H1 (cell line): ENCODE results near the gene MORC2. TPM values are rescaled to one million over a fixed set of nuclear protein-coding genes. Genes with fewer than 3 reads are reported as not detected.

ENCODE experiments used
- CTCF ChIA-PET: fragments of 300-600 bp; sonication (Branson Sonifier 250); formaldehyde crosslinking; loops from one replicate; lab custom pipeline; 2021; ENCODE audit not compliant: partially characterized antibody; lab: Charles Lee
- POLR2A ChIA-PET: fragments of 300-600 bp; sonication (Branson Sonifier 250); formaldehyde crosslinking; loops from one replicate; lab custom pipeline; 2021; ENCODE audit warnings: inconsistent platforms; ENCODE audit not compliant: partially characterized antibody; lab: Charles Lee
- DNase-seq, 2 experiments: peaks; one replicate each; pipeline versions ENCODE4 v3.0.0 to v3.0.0-alpha.2; 2010 to 2022; ENCODE audit warnings: low spot score in 2 of 2, low read depth in 1 of 2, mixed read lengths in 1 of 2
- FAIRE-seq: peaks from 2 replicates; lab custom pipeline; 2011; peaks lifted over from hg19 to GRCh38; lab: Jason Lieb, UNC
- H2AFZ ChIP-seq: 2 replicates; pipeline ENCODE4 v1.8.1; 2012; ENCODE audit warnings: low read length, inconsistent platforms
- H2AK5ac ChIP-seq: 2 replicates; pipeline ENCODE4 v1.6.1; 2013; ENCODE audit warnings: low read depth, low read length
- H2BK120ac ChIP-seq: replicated peaks from 2 replicates; pipeline ENCODE3; 2013; ENCODE audit warnings: low read depth, low read length, inconsistent platforms
- H2BK12ac ChIP-seq: 2 replicates; pipeline ENCODE4 v1.6.1; 2013; ENCODE audit warnings: low read depth, low read length
- H2BK15ac ChIP-seq: 2 replicates; pipeline ENCODE4 v1.6.1; 2013; ENCODE audit warnings: low read length
- H2BK20ac ChIP-seq: 2 replicates; pipeline ENCODE4 v1.6.1; 2013; ENCODE audit warnings: low read length
- H2BK5ac ChIP-seq: 2 replicates; pipeline ENCODE4 v1.6.1; 2013; ENCODE audit warnings: low read depth, low read length
- H3K14ac ChIP-seq: 2 replicates; pipeline ENCODE4 v1.6.1; 2013; ENCODE audit warnings: inconsistent platforms; ENCODE audit not compliant: insufficient read length
- H3K18ac ChIP-seq: 2 replicates; pipeline ENCODE4 v1.6.1; 2013; ENCODE audit warnings: low read length; ENCODE audit errors: extremely low read depth
- H3K23ac ChIP-seq: 2 replicates; pipeline ENCODE4 v1.6.1; 2013; ENCODE audit warnings: inconsistent platforms; ENCODE audit not compliant: insufficient read length
- H3K23me2 ChIP-seq: 2 replicates; pipeline ENCODE4 v1.6.1; 2013; ENCODE audit warnings: low read depth, low read length
- H3K27ac ChIP-seq: 2 replicates; pipeline ENCODE4 v1.6.1; 2011; ENCODE audit warnings: low read depth, low read length, inconsistent platforms
- H3K27me3 ChIP-seq, 4 experiments: replicated peaks in 1 of 4; 1 replicate in 1 of 4; 2 replicates in 3 of 4; pipeline versions ENCODE4 v1.6.1 to v1.8.1; 2011 to 2013; ENCODE audit warnings: low read length in 3 of 4, mild to moderate bottlenecking in 3 of 4, inconsistent platforms in 2 of 4, mixed read lengths in 2 of 4, moderate library complexity in 1 of 4; ENCODE audit not compliant: control insufficient read depth in 3 of 4, insufficient read depth in 3 of 4; ENCODE audit errors: extremely low read depth in 1 of 4
- H3K36me3 ChIP-seq, 4 experiments: 2 replicates each; pipeline versions ENCODE4 v1.6.1 to v1.8.1; 2011 to 2013; ENCODE audit warnings: mild to moderate bottlenecking in 4 of 4, low read length in 3 of 4, moderate library complexity in 2 of 4, control low read depth in 1 of 4, inconsistent platforms in 1 of 4; ENCODE audit not compliant: insufficient read depth in 4 of 4, control insufficient read depth in 2 of 4
- H3K4ac ChIP-seq: replicated peaks from 2 replicates; pipeline ENCODE3; 2013; ENCODE audit warnings: low read length, low read depth, mixed read lengths, inconsistent platforms; ENCODE audit not compliant: insufficient read length
- H3K4me1 ChIP-seq, 4 experiments: replicated peaks in 1 of 4; 1 replicate in 1 of 4; 2 replicates in 3 of 4; pipeline versions ENCODE4 v1.6.1 to v1.8.1; 2011 to 2013; ENCODE audit warnings: low read length in 3 of 4, inconsistent platforms in 2 of 4, mixed read lengths in 1 of 4; ENCODE audit not compliant: insufficient read depth in 4 of 4, control insufficient read depth in 3 of 4
- H3K4me2 ChIP-seq, 2 experiments: 2 replicates each; pipeline versions ENCODE4 v1.6.1 to v1.8.1; 2011 to 2013; ENCODE audit warnings: low read depth in 2 of 2, low read length in 2 of 2, control low read depth in 1 of 2, inconsistent platforms in 1 of 2, mild to moderate bottlenecking in 1 of 2; ENCODE audit not compliant: insufficient read depth in 1 of 2
- H3K4me3 ChIP-seq, 4 experiments: fragments of 200-600, 300-600 bp in 1 of 4; sonication (generic), shearing (Covaris generic), sonication (Bioruptor Twin) in 1 of 4; 2 replicates each; pipeline versions ENCODE4 v1.5.1 to v1.8.1; 2011 to 2016; ENCODE audit warnings: low read length in 4 of 4, low read depth in 3 of 4, control low read depth in 2 of 4, inconsistent platforms in 2 of 4, mild to moderate bottlenecking in 2 of 4, mixed read lengths in 1 of 4, moderate library complexity in 1 of 4; ENCODE audit not compliant: insufficient read depth in 2 of 4; ENCODE audit errors: extremely low read depth in 1 of 4
- H3K56ac ChIP-seq: replicated peaks from 2 replicates; pipeline ENCODE3; 2013; ENCODE audit warnings: low read depth, mild to moderate bottlenecking, mixed read lengths, low read length, inconsistent platforms; ENCODE audit not compliant: insufficient read length
- H3K79me1 ChIP-seq: 2 replicates; pipeline ENCODE4 v1.6.1; 2013; ENCODE audit warnings: low read depth, low read length, control low read depth
- H3K79me2 ChIP-seq, 2 experiments: 2 replicates each; pipeline versions ENCODE4 v1.6.1 to v1.8.1; 2012 to 2013; ENCODE audit warnings: low read length in 2 of 2, mild to moderate bottlenecking in 2 of 2, inconsistent platforms in 1 of 2; ENCODE audit not compliant: insufficient read depth in 2 of 2, control insufficient read depth in 1 of 2
- H3K9ac ChIP-seq, 4 experiments: replicated peaks in 1 of 4; 1 replicate in 1 of 4; 2 replicates in 3 of 4; pipeline versions ENCODE4 v1.6.1 to v1.8.1; 2011 to 2013; ENCODE audit warnings: low read depth in 3 of 4, low read length in 3 of 4, control low read depth in 2 of 4, mild to moderate bottlenecking in 2 of 4, moderate library complexity in 2 of 4, inconsistent platforms in 1 of 4; ENCODE audit errors: extremely low read depth in 1 of 4
- H3K9me3 ChIP-seq, 2 experiments: 2 replicates each; pipeline versions ENCODE4 v1.6.1 to v1.8.1; 2012 to 2013; ENCODE audit warnings: mild to moderate bottlenecking in 2 of 2, moderate library complexity in 2 of 2, control low read depth in 1 of 2, inconsistent platforms in 1 of 2, low read depth in 1 of 2, low read length in 1 of 2, mixed read lengths in 1 of 2; ENCODE audit not compliant: insufficient read depth in 2 of 2
- H4K20me1 ChIP-seq, 2 experiments: replicated peaks in 1 of 2; 2 replicates each; pipeline versions ENCODE3 to v1.8.1; 2011 to 2013; ENCODE audit warnings: inconsistent platforms in 2 of 2, low read length in 2 of 2, mild to moderate bottlenecking in 1 of 2; ENCODE audit not compliant: insufficient read depth in 2 of 2, control insufficient read depth in 1 of 2
- H4K5ac ChIP-seq: 2 replicates; pipeline ENCODE4 v1.6.1; 2013; ENCODE audit warnings: low read length, low read depth, mixed read lengths, inconsistent platforms; ENCODE audit not compliant: insufficient read length
- H4K8ac ChIP-seq: 2 replicates; pipeline ENCODE4 v1.8.0; 2013; ENCODE audit warnings: mild to moderate bottlenecking, moderate library complexity, low read length, inconsistent platforms; ENCODE audit not compliant: insufficient read depth; ENCODE audit errors: extremely low read depth
- H4K91ac ChIP-seq: replicated peaks from 2 replicates; pipeline ENCODE3; 2013; ENCODE audit warnings: low read length, mixed read lengths, inconsistent platforms; ENCODE audit not compliant: insufficient read length
- ASH2L ChIP-seq: fragments of 200-600, 300-600 bp; sonication (generic); IDR thresholded peaks from one replicate; pipeline ENCODE4 v1.7.1; 2017; ENCODE audit warnings: low read length
- ATF2 ChIP-seq: IDR thresholded peaks from 2 replicates; pipeline ENCODE4 v1.6.1; 2012; ENCODE audit warnings: low read length, inconsistent platforms
- BACH1 ChIP-seq: IDR thresholded peaks from 2 replicates; pipeline ENCODE4 v1.6.1; 2012; ENCODE audit warnings: low read length, improper control_type of control experiment
- CHD2 ChIP-seq: IDR thresholded peaks from 2 replicates; pipeline ENCODE4 v1.6.1; 2012; ENCODE audit warnings: low read length, improper control_type of control experiment
- JUND ChIP-seq: IDR thresholded peaks from 2 replicates; pipeline ENCODE4 v1.6.1; 2011; ENCODE audit warnings: mild to moderate bottlenecking, improper control_type of control experiment, low read length
- KDM5A ChIP-seq: fragments of 200-600 bp; IDR thresholded peaks from 2 replicates; pipeline ENCODE4 v1.7.1; 2012; ENCODE audit warnings: mild to moderate bottlenecking, low read length, inconsistent platforms, mixed read lengths
- NANOG ChIP-seq: IDR thresholded peaks from 2 replicates; pipeline ENCODE4 v1.6.1; 2011; ENCODE audit warnings: low read length, low read depth, mild to moderate bottlenecking, inconsistent platforms; ENCODE audit not compliant: insufficient read depth, poor library complexity, severe bottlenecking
- SIN3A ChIP-seq, 2 experiments: IDR thresholded peaks in 1 of 2; conservative IDR thresholded peaks in 1 of 2; 2 replicates each; pipeline ENCODE4 v1.6.1; 2011 to 2012; ENCODE audit warnings: low read length in 2 of 2, improper control_type of control experiment in 1 of 2, low read depth in 1 of 2, mild to moderate bottlenecking in 1 of 2
- YY1 ChIP-seq: IDR thresholded peaks from 2 replicates; pipeline ENCODE4 v1.6.1; 2011; ENCODE audit warnings: low read depth, mild to moderate bottlenecking, low read length
- ZNF274 ChIP-seq: IDR thresholded peaks from 2 replicates; pipeline ENCODE4 v1.7.0; 2012; ENCODE audit warnings: low read length, borderline replicate concordance; ENCODE audit errors: extremely low read depth
- WGBS, 2 experiments: shearing (Covaris generic) in 1 of 2; methylation state at CpG; one replicate each; pipeline versions ENCODE4 v1.1.6 to v1.1.7; 2013 to 2015; ENCODE audit warnings: low lambda C conversion rate in 2 of 2, mixed read lengths in 2 of 2, inconsistent platforms in 1 of 2, low coverage in 1 of 2, missing lambda C conversion rate in 1 of 2; ENCODE audit not compliant: insufficient replicate concordance in 2 of 2, insufficient coverage in 1 of 2, insufficient read length in 1 of 2; ENCODE audit errors: extremely low coverage in 1 of 2, missing lambda C conversion rate in 1 of 2; 5-methylcytosine and 5-hydroxymethylcytosine counted together
- polyA plus RNA-seq, 7 experiments: library from polyadenylated mRNA; depleted of rRNA in 3 of 7; stranded (reverse) in 5 of 7; unstranded in 2 of 7; fragments of >200 nt in 5 of 7; fragments of 200-250 nt in 2 of 7; gene quantifications; 1 replicate in 5 of 7; 2 replicates in 1 of 7; 4 replicates in 1 of 7; pipeline versions ENCODE4 v1.2.1 to v1.2.3, GENCODE V29; 2011 to 2013; ENCODE audit warnings: missing spikeins in 2 of 7, mixed read lengths in 2 of 7
- total RNA-seq: library from RNA; stranded (reverse); fragmentation: NEBNext Ultra II Directional; extraction: Animal tissue kit (Norgen Biotek cat#: 25700); gene quantifications from 2 replicates; pipeline ENCODE4 v1.2.1, GENCODE V29; 2021

MORC2 gene
- total and polyA plus RNA-seq, 2 of the 8 experiments (the other 6 are each of a cell fraction or from before 2014, with no cell fraction given), result 15.4 to 68.0 TPM

GRCh38 chr22:30909306-30909705 is 59.3 kb downstream of the MORC2 start:
- H3K4me3 ChIP-seq, result no peak overlapping the region
- POLR2A ChIA-PET, result no interaction called here
- no peak overlapping the region for H3K9ac ChIP-seq
- no peak overlapping the region for H3K56ac ChIP-seq
- H3K4me1 ChIP-seq, result no peaks in the 10 kb centered on the region
- no peak overlapping the region for H3K23ac ChIP-seq
- CTCF ChIA-PET, result interaction anchor here (0.6 to 6.5 kb wide), 9 partner anchors 12 to 146 kb away, joined by 3 to 48 read pairs (median 4); no protein-coding TSS in a partner anchor
- H3K27me3 ChIP-seq, result no peaks in the 10 kb centered on the region
- H3K14ac ChIP-seq, result no peak overlapping the region
- H3K36me3 ChIP-seq, result peaks cover 2 to 23% (median 10%) of the 10 kb centered on the region in 4 experiments; a peak in 5 of 8 replicates
- H4K91ac ChIP-seq, result no peak overlapping the region
- no peak overlapping the region for H2BK15ac ChIP-seq
- H3K79me1 ChIP-seq, result no peaks in the 10 kb centered on the region
- H3K79me2 ChIP-seq, result no peaks in the 10 kb centered on the region
- no peaks in the 10 kb centered on the region for H4K20me1 ChIP-seq
- no peak overlapping the region for H2AFZ ChIP-seq
- H2BK20ac ChIP-seq, result no peak overlapping the region
- H3K23me2 ChIP-seq, result no peaks in the 10 kb centered on the region
- no peak overlapping the region for H3K4ac ChIP-seq
- H2BK120ac ChIP-seq, result no peak overlapping the region
- no peak overlapping the region for H3K4me2 ChIP-seq
- DNase-seq (no peak), FAIRE-seq (no peak)
- no peak overlapping the region for H4K8ac ChIP-seq
- H3K27ac ChIP-seq, result no peak overlapping the region
- no peak overlapping the region for H2BK5ac ChIP-seq
- no peak overlapping the region for H2AK5ac ChIP-seq
- H3K9me3 ChIP-seq, result no peaks in the 10 kb centered on the region
- H2BK12ac ChIP-seq, result no peak overlapping the region
- H4K5ac ChIP-seq, result no peak overlapping the region
- H3K18ac ChIP-seq, result no peak overlapping the region
- 92% methylated on average over 5 of the region's 5 CpGs; no CpG with 5 or more reads in 1 of the 2 experiments for WGBS, 2 experiments
- TF ChIP-seq ASH2L (no peak), BACH1 (no peak), YY1 (no peak), CHD2 (no peak), NANOG (no peak), SIN3A (conservative IDR thresholded peaks at IDR 0.05 in 1 of 2, IDR thresholded peaks at IDR 0.05 in 1 of 2; ENCODE audit: low read depth in 1 of 2, low read length in 2 of 2) (no peak), ZNF274 (no peak), ATF2 (no peak), KDM5A (no peak), JUND (no peak)
